GM19099 (cell line): ENCODE results near the gene EGLN1.

Source experiments
- POLR2A ChIP-seq: IDR thresholded peaks from 3 replicates; pipeline ENCODE4 v1.6.1; 2011; ENCODE audit warnings: low read depth; ENCODE audit not compliant: insufficient read length; ENCODE audit errors: extremely low read depth

The EGLN1 gene

DNA sequence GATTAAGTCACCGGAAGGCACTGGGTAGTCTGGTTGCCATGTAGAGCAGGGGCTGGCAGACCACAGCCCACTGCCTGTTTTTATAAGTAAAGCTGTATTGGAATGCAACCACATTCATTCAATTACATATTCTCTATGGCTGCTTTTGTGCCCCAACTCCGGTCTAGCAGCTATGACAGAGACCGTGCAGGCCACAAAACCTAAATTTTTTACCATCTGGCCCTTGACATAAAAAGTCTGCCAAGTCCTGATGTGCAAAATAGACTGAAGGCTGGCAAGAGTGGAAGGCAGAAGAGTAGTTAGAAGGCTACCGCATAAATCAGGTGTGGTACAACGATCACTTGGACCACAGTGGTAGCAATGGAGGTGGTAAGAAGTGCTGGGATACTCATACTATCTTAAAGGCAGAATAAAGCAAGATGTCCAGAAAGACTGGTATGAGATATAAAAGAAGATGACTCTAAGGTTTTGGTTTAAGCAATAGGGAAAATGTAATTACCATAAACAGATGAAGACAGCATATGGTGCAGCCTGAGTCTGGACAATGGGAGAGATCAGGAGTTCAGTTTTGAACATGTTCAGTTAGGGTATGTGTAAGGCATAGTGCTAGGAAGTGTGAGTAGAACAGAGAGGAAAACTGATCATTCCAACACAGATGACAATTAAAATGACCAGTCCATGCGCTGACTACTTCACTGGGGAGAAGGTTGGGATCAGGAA lies 37.2 kb downstream of the EGLN1 start:
- TF ChIP-seq POLR2A: no peak

DNA sequence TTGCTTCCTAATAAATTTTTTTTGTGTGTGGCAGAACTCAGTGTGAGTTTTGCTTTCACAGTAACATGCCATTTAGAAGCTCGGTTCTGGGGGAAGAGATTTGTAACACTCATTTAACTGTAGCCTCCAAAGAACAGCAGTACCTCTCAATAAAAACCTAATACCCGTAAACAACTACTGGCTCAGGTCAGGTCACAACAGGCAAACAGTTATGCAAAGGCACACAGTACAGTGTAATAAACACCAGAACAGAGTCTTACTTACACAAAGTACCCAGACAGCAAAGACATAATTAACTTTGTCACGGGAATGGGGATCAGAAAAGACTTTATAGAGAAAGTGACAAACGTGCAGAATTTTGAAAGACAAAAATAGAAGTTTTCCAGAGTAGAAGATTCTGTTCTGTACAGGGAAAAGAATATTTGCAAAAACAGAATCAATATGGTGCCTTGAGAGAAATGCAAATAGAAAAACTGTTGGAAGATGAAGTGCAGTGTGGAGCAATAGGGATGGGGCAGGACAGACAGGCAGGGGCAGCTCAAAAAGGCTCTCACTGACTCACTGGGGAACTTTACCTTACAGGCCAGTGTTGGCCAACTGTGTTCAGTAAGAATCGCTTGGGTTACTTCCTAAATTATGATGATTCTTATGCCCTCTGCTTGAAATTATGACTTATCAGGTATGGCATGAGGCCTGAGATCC lies 38.8 kb downstream of the EGLN1 start:
- TF ChIP-seq POLR2A: no peak

DNA sequence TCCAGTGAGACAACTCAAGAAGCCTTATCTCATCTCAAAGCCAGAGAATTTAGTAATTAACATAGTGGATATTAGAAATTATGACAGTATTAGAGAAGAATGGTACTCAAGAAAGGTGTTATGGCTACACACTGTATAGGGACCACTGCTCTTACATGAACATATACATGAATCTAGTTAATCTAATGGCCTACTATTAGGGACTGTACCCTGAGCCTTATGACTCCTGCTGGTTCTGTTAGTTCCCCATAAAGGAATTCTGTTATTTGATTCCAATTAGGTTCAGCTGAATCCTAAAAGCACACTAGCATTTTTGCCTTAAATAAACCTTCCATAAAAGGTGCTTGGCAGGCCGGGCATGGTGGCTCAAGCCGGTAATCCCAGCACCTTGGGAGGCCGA lies 39.7 kb downstream of the EGLN1 start:
- TF ChIP-seq POLR2A: no peak

DNA sequence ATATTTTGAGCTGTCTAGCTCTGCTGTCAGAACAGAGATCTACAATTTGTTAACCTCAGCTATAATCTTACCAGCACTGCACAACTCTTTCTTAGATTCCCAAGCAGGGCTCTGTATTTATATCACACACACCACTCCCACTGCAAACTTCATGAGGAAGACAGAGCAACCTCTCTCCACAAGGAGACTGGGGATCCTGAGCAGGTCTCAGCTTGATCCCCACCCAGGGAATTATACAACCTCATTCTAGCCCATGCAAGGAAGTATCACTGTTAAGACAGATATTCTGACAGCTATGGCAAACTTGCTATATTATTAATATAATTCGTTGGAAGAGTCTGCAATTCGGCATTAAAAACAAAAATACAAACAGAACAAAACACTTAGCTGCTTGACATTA lies 40.4 kb downstream of the EGLN1 start:
- TF ChIP-seq POLR2A: no peak

DNA sequence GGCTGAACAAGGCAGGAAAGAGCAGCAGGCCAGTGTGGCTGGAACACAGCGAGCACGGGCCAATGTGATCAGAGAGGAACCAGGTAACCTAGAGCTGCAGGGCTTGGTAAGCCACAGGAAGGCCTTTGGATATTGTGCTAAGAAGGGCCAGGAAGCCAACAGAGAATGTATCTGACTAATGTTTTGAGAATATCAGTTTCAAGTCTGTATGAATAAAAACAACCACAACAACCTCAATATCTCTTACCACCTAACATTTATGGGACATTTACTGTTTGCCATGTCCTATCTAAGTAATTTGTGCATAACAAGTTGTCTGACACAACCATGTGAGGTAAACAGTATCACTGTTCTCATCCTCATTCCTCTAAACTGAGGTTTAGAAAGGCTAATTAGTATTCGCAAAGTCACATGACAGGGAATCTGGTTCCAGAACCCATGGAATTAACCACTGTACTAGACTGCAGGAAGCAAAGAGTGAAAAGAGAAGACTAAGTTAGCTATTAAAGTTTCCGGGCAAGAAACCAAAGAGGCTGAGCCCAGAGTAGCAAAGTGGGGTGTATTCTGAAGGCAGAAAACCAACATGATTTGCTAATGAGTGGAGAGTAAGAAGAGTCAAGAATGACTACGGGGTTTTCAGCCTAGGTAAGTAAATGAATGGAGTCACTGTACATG lies 45.1 kb downstream of the EGLN1 start:
- no peak for TF ChIP-seq POLR2A

DNA sequence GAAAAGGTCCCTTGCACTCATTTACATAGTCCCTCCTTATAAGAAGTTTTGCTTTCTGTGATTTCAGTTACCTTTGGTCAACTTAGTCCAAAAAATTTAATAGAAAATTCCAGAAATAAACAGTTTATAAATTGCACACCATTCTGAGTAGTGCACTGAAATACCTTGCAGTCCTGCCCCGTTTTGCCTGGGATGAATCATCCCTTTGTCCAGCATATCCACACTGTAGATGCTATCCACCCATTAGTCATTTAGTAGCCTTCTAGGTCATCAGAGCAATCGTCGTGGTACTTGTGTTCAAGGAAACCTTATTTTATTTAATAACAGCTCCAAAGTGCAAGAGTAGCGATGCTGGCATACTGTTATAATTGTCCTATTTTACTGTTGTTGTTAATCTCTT lies 46.0 kb downstream of the EGLN1 start:
- no peak for TF ChIP-seq POLR2A

DNA sequence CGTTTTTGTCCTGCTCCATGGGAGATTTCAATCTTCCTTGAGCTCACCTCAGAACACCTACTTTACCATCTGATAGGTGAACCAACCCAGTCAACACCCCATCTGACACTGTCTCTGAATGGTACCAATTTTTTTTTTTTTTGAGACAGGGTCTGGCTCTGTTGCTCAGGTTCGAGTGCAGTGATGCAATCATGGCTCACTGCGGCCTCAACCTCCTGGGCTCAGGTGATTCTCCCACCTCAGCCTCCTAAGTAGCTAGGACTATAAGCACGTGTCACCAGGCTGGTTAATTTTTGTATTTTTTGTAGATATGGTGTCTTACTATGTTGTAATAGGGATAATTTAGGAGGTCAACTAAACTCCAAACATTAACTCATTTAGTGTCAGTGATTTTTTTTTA lies 47.7 kb downstream of the EGLN1 start:
- no peak for TF ChIP-seq POLR2A

DNA sequence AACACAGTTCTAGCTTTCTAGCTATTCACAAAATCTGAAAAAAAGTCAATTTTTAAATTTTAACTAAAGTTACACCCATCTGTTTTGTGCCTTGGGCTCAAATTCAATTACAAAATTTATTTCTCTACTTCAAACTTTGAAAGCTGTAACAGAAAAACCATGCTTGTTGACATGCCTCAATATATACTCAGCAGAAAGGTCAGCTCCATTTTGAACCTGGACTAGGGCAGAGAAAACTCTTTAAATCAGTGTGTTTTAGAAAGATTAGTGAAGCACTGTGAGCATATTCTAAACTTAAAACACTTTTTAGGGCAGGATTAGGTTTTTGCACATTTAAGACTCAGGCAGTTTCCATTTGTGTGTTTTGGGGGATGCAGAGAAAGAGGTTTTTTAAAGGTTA lies 49.6 kb downstream of the EGLN1 start:
- TF ChIP-seq POLR2A: no peak

DNA sequence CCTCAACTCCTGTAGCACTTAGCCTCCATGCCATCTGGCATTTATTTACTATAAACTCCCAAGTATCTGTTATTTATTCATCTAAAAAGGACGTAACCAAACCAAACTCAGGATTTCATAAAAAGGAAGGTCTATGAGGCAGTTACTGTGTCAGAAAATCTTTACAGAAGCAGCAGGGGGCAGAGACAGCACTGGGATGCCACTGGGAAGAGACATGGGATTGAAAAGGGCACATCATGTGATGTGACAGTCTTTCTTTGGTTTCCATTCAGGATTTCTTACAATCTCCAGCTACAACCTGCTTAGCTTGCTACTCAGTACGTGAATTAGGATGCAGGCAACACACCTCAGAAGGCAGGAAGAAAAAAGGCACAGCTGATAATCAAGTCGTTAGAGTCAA lies 52.8 kb downstream of the EGLN1 start:
- TF ChIP-seq POLR2A: no peak

DNA sequence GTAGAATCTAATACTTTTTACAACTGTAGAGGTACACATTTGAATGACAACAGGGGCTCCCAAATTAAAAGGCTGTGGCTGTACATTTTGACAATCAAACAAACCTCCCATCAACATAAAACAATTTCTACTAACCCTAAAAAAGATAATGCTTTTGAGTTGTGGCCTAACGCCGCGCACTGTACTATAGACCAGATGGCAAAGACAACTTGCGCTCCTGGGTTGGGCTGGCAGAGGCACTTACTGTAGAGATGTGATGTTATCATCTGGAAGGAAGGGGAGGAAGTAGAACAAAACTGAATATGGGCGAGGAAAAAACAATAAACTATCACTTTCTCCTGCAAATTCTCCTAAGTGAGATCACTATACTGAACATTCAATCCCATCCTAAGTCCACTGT lies 57.9 kb downstream of the EGLN1 start:
- no peak for TF ChIP-seq POLR2A

DNA sequence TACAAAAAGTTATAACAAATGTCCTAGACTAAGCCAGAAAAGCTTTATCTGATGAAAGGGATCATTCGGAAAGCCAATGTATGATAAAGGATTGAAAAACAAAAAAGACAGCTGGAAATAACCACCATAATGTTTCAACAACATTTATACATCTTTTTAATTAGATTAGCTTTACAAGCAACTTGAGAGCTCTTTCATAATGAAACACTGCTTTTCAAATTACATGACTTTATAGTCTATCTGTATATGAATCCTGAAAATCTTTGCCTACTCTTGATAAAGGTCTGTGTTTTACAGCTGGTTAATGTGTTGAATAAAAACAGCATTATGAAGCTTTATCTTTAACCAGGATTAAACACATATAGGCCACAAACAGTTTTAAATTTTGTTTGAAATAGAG lies 58.5 kb downstream of the EGLN1 start:
- no peak for TF ChIP-seq POLR2A

DNA sequence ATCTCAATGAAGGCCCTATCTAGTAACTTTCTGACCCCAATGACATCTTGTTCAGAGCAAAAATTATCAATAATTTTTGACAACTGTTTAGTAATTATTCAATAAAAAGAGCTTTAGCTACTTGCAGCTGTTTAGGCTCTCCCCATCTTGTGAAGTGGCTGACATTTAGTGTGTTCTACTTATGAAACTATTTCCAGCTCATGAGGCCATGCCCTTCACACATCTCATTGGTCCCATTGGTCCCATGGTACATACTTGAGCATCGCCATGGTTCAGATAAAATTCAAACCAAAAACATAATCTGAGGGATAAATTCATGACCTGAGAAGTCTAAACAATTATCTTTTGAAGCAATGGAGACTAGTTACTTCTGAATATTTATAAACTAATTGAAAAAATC lies 59.8 kb downstream of the EGLN1 start:
- no peak for TF ChIP-seq POLR2A

DNA sequence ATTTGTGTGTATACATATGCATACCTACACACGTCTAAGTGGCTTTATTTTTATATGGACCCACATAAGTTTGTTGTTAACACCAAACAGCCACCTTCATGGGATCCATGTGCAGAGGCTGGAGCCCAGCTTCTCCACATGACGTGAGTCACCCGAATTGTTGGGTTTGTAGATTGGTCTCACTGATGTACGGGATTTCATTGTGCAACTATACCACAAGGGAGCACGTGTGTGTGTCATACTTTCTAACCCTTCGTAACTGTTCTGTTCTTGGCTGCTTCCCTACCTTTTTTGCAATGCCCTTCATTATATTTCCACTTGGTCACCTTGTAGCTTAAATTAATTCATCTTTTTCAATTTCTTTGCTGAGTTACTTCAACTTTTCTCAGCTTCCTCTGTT lies 63.0 kb downstream of the EGLN1 start:
- no peak for TF ChIP-seq POLR2A

DNA sequence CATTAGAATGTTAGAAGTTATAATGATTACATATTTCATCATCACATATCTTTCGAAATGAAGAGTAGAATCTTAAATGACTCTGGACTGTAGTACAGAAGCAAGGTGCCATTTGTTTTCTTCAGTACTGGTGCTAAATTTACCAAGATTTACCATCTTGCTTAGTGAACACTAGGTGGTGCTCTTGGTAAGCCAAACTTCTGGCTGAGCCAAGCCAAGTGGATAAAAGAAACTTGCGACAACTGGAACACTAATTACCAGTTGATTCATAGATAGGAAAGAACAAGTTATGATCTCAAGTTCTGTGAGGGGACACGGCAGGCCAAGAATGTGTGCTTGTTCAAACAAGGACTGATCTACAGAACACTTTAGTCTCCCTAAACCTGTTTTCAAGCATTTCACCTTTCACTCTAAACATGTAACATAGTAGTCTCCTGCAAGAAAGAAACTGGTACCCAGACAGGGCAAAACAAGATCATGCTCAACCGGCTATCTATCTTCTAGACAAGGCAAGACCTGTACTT lies 64.2 kb downstream of the EGLN1 start:
- no peak for TF ChIP-seq POLR2A

DNA sequence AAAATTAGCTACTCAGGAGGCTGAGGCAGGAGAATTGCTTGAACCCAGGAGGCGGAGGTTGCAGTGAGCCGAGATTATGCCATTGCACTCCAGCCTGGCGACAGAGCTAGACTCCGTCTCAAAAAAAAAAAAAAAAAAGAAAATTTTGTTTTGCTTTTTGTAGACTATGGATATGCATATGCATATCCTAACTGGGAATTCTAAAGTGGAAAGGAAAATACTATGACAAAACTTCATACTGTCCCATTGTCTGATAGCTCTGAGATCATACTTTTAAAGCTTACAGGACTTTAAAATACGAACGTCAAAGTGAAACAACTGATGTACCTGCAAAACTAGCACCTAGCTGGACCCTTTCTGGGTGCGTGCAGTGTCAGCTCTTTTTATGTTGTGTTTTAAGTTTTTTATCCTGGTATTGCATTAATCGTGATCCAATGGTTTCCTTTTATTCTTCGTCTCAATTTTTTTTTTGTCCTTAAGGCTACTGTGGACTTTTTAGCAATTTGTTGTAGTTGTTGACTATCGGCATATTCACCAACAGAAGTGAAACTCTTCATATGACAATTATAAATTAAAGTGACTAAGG lies 64.8 kb downstream of the EGLN1 start:
- no peak for TF ChIP-seq POLR2A
